Activated T-cell treated with anti-CD3 and anti-CD28 coated beads, Interleukin-2, amount 50 U/mL, for 72 hours (primary cell): ENCODE measurements around the gene CDC42EP4. TPM values are rescaled to one million over a fixed set of nuclear protein-coding genes. Genes with fewer than 3 reads are reported as not detected.

Experiments used
- ATAC-seq, 2 donors: fragments of 150-1000 bp; cut with Tn5 transposase; replicated peaks in 1 of 2; 2 replicates each; pipeline ENCODE4 v1.10.0; 2021; ENCODE audit warnings: moderate library complexity in 2 of 2, mild to moderate bottlenecking in 1 of 2
- DNase-seq, 2 donors: peaks; one replicate each; pipeline ENCODE4 v3.0.0; 2021 to 2022; ENCODE audit warnings: mixed read lengths in 1 of 2
- H3K27ac Mint-ChIP-seq: one replicate; pipeline ENCODE4 v1.8.0; 2022; ENCODE audit warnings: mild to moderate bottlenecking, moderate library complexity, mixed read lengths
- H3K27me3 Mint-ChIP-seq: one replicate; pipeline ENCODE4 v1.8.0; 2022; ENCODE audit warnings: low read depth, mixed read lengths
- H3K36me3 Mint-ChIP-seq, 2 donors: one replicate each; pipeline ENCODE4 v1.8.0; 2022; ENCODE audit warnings: mixed read lengths in 2 of 2, mild to moderate bottlenecking in 1 of 2; ENCODE audit not compliant: insufficient read depth in 2 of 2
- H3K4me1 Mint-ChIP-seq: one replicate; pipeline ENCODE4 v1.8.0; 2022; ENCODE audit warnings: low read depth, mixed read lengths
- H3K4me3 Mint-ChIP-seq, 2 donors: one replicate each; pipeline ENCODE4 v1.8.0; 2022; ENCODE audit warnings: mild to moderate bottlenecking in 2 of 2, mixed read lengths in 2 of 2, moderate library complexity in 2 of 2
- H3K9me3 Mint-ChIP-seq, 2 donors: one replicate each; pipeline ENCODE4 v1.8.0; 2022; ENCODE audit warnings: mixed read lengths in 2 of 2
- total RNA-seq, 2 donors: library from RNA; stranded (reverse); gene quantifications; one replicate each; pipeline ENCODE4 v1.2.3, GENCODE V29; 2022

The CDC42EP4 gene, protein sequence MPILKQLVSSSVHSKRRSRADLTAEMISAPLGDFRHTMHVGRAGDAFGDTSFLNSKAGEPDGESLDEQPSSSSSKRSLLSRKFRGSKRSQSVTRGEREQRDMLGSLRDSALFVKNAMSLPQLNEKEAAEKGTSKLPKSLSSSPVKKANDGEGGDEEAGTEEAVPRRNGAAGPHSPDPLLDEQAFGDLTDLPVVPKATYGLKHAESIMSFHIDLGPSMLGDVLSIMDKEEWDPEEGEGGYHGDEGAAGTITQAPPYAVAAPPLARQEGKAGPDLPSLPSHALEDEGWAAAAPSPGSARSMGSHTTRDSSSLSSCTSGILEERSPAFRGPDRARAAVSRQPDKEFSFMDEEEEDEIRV
- total RNA-seq: 1 to 10 TPM; 1.6 to 3.2 TPM

DNA sequence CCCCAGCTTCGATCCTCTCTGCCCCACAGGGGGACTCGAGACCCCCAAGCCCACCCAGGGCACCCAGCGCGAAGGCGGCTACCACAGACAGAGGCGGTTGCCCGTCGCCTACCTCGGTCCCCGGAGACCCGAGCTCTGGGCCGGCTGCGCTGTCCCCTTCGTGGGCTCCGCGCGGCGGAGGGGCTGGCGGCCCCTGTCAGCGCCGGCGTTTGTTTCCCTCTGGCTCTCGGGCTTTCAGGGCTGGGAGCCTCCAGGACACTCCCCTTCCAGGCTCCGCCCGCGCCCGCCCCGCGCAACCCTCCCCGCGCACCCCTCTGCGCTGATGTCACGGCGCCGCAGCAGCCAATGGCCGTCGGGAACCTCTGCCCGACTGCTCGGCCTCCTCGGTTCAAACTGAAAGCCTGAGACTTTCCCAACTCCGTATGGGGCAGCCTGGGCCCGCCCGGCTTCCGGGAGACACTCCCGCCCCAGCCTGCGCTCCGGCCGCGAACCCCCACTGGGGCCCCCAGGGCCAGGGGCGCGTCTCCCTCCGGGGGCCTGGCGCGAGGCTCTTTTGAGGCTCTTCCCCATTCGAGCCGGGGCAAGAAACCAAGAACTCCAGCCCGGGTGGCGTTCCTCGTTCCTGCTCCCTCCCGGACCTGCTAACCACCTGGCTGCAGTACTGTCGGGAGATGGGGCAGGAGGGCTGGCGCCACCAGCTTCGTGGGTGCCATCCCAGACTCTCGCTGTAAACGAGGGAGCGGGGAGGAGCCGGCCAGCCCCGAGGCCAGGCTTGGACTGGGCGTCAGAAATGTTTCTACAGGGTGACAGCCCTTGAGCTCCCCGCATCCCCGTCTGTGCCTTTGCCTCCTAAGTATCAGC is at the start of gene CDC42EP4:
Gene CDC42EP4 (minus strand): TSS at position 221 of the 861 bp plus-strand sequence. CDS start 25,501 bp downstream, outside the sequence.
- ATAC-seq (peak; percentile 94 to 95), DNase-seq (peak; percentile 89 to 90)
- no peaks in the 10 kb centered on the region for H3K36me3 Mint-ChIP-seq
- H3K9me3 Mint-ChIP-seq: no peaks in the 10 kb centered on the region
- no peaks in the 10 kb centered on the region for H3K27me3 Mint-ChIP-seq
- H3K27ac Mint-ChIP-seq: no peak within 1 kb of the TSS
- H3K4me3 Mint-ChIP-seq: peak within 1 kb of the TSS; percentile 89
- H3K4me1 Mint-ChIP-seq: peaks cover 7% of the 10 kb centered on the region

DNA sequence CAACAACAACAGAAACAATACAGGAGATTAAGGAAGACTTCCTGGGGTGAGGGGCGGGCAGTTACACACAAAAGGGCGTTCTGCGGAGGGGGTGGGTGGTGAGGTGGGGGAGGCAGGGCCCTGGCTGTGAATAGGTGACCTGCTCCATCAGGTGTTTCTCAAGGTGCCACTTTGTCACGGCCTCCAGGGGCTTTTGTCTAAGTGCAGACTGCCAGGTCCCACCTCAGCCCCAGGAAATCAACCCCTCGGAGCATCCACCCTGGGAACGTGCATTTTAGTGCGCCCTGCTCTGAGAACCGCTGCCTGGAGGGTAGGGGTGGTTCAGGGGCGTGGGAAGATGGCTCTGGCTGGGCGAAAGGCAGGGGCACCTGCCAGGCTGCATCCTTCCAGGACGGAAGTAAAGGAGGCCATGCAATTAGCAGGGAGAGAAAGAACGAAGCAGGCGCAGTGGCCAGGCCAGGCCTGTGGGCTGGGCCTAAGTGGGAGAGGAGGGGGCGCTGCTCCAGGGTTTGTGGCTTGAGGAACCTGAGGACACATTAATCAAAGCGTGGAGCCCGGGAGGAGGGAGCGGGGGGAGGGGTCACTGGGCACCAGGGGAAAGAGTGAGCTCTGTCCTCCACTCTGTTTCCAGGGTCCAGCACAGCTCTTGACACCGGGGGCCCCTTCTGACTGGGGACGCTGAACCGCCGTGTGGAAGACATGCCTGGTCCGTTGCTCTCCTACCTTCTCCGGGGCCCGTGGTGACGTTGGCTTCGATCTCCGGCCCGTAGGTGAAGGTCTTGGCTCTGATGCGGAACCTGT is 49.4 kb upstream of the CDC42EP4 start:
- ATAC-seq: no peak
- no peak overlapping the region for H3K4me3 Mint-ChIP-seq
- no peaks in the 10 kb centered on the region for H3K4me1 Mint-ChIP-seq
- no peaks in the 10 kb centered on the region for H3K27me3 Mint-ChIP-seq
- H3K36me3 Mint-ChIP-seq: no peaks in the 10 kb centered on the region
- no peak overlapping the region for H3K27ac Mint-ChIP-seq
- H3K9me3 Mint-ChIP-seq: no peaks in the 10 kb centered on the region
- no peak for DNase-seq

GRCh38 chr17:73359987-73360410 is 48.2 kb upstream of the CDC42EP4 start:
- ATAC-seq (no peak), DNase-seq (no peak)
- no peak overlapping the region for H3K4me3 Mint-ChIP-seq
- no peak overlapping the region for H3K27ac Mint-ChIP-seq
- H3K9me3 Mint-ChIP-seq: no peaks in the 10 kb centered on the region
- H3K36me3 Mint-ChIP-seq: no peaks in the 10 kb centered on the region
- no peaks in the 10 kb centered on the region for H3K4me1 Mint-ChIP-seq
- no peaks in the 10 kb centered on the region for H3K27me3 Mint-ChIP-seq

DNA sequence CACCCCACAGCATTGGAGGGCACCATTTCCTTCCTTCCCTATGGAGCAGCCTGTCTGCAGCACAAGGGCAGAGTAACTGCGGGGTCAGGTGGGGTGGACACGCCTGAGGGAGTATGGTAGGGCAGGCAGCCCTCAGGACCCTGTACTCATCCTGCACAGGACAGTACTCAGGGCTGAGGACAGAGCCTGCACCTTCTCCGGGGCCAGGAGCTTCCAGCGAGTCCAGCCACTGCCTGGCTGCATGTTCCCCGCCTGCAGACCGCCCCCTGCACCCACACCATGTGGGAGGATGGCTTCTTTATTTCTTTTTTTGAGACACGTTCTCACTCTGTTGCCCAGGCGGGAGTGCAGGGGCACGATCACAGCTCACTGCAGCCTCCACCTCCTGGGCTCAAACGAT is 47.6 kb upstream of the CDC42EP4 start:
- DNase-seq: no peak
- no peak overlapping the region for H3K4me3 Mint-ChIP-seq
- H3K9me3 Mint-ChIP-seq: no peaks in the 10 kb centered on the region
- H3K27me3 Mint-ChIP-seq: no peaks in the 10 kb centered on the region
- ATAC-seq: no peak
- no peak overlapping the region for H3K27ac Mint-ChIP-seq
- no peaks in the 10 kb centered on the region for H3K4me1 Mint-ChIP-seq
- H3K36me3 Mint-ChIP-seq: no peaks in the 10 kb centered on the region

DNA sequence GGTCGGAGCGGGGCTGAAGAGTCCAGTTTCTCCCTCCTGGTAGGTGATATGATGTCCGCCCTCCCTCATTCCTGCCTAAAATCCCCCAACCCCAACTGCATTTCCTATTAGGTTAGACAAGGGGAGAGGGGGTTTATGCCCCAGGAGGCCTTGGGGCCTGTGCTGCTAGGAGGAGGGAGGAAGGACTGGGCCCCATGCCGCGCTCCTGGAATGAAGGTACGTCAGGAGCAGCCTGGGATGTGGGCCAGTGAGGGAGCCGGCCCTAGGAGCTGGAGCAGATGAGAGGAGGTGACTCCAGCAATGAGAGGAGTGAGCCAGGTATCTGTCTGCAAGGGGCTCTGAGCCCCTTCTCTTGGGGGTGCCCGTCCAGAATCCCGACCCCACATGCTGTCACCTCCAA is 46.9 kb upstream of the CDC42EP4 start:
- no peak overlapping the region for H3K27ac Mint-ChIP-seq
- no peak overlapping the region for H3K4me3 Mint-ChIP-seq
- H3K4me1 Mint-ChIP-seq: no peaks in the 10 kb centered on the region
- H3K36me3 Mint-ChIP-seq: no peaks in the 10 kb centered on the region
- no peaks in the 10 kb centered on the region for H3K9me3 Mint-ChIP-seq
- no peak for DNase-seq
- H3K27me3 Mint-ChIP-seq: no peaks in the 10 kb centered on the region
- ATAC-seq: no peak

- H3K4me3 Mint-ChIP-seq: no peak overlapping the region
- H3K9me3 Mint-ChIP-seq: no peaks in the 10 kb centered on the region
- H3K27ac Mint-ChIP-seq: no peak overlapping the region
Measured at GRCh38 chr17:73357981-73358380, 46.2 kb upstream of the CDC42EP4 start.

DNA sequence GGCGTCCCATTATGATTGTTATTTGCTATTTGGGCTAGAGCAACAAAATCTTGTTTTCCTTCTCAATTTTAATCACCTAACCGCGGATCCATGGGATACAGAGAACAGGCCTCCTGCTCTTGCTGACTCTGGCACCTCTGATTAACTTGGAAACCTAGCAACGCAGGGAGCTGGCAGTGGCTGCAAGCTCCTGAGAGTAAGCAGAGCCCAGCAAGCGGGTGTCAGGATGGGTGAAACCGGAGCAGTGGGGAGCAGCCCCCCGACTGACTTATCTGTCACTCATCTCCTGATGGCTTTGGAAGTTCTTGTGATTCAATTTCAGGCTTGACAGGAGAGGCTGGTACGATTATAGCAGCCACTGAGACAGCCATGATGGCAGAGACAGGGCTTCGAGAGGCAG is 45.5 kb upstream of the CDC42EP4 start:
- DNase-seq (no peak), ATAC-seq (no peak)
- Mint-ChIP-seq H3K4me1 (no peaks in the 10 kb centered on the region), H3K4me3 (no peak overlapping the region), H3K9me3 (no peaks in the 10 kb centered on the region), H3K27ac (no peak overlapping the region), H3K36me3 (no peaks in the 10 kb centered on the region), H3K27me3 (no peaks in the 10 kb centered on the region)

More at GRCh38 chr17:73357981-73358380, 46.2 kb upstream of the CDC42EP4 start:
- Mint-ChIP-seq H3K27me3 (no peaks in the 10 kb centered on the region), H3K4me1 (no peaks in the 10 kb centered on the region), H3K36me3 (no peaks in the 10 kb centered on the region)
- ATAC-seq (no peak), DNase-seq (no peak)

GRCh38 chr17:73356561-73357170 is 44.9 kb upstream of the CDC42EP4 start:
- Mint-ChIP-seq H3K4me3 (no peak overlapping the region), H3K27me3 (no peaks in the 10 kb centered on the region), H3K4me1 (no peaks in the 10 kb centered on the region), H3K9me3 (no peaks in the 10 kb centered on the region), H3K27ac (no peak overlapping the region), H3K36me3 (no peaks in the 10 kb centered on the region)
- DNase-seq (no peak), ATAC-seq (no peak)

DNA sequence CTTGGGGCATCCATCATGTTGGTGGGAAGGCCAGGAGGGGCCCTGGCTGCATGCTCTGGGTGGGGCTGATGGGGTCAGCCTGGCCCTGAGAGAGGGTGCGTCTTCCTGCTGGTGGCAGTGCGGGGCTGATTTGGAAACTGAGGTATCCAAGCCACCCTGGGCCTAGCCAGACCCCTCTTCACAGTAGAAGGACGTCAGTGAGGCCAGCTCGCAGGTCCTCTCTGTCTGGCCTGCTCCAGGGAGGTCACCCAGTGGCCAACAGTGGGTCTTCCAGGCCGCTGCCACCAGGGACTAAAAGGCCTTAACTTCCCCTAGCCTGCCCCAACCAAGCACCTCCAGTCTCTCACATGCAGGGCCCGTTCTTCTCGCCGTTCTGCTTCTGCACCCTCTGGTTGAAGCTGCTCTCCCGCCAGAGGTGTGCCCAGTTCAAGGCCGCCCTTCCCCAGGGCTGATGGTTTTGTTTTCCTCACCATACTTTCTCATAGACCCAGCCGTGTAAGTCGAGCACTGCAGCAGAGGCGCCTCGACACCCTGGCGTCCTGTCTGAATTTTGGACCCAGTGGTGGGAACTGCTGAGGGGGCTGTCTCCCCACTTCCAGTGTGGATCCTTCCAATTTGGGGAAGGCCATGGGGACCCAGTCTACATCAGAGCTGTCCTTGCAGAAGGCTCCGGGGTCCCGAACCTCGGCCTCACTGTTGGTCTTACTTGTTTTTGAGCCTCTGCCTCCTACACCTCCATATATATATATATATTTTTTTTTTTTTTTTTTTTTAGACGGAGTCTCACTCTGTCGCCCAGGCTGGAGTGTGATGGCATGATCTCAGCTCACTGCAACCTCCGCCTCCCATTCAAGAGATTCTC is 42.9 kb upstream of the CDC42EP4 start:
- Mint-ChIP-seq H3K4me1 (no peaks in the 10 kb centered on the region), H3K9me3 (no peaks in the 10 kb centered on the region)

DNA sequence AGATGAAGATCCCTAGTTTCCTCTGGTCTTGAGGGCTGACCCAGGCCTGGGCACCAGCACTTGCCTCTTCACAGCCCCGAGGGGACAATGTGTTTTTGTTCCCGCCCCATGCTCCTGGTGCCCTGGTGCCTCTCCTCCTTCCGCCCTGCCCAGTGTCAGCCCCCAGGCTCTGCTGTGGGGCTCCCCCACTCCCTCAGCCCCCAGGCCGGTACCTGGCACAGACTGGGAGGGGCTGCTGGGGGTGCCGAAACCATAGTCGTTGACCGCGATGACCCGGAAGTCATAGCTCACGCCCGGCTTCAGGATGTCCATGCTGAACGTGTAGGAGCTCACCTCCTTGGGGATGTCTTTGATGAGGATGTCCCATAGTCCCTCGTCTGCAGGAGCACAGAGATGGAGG is 40.5 kb upstream of the CDC42EP4 start:
- no peak for ATAC-seq
- Mint-ChIP-seq H3K27ac (no peak overlapping the region), H3K36me3 (no peaks in the 10 kb centered on the region), H3K4me1 (no peaks in the 10 kb centered on the region), H3K4me3 (no peak overlapping the region), H3K9me3 (no peaks in the 10 kb centered on the region), H3K27me3 (no peaks in the 10 kb centered on the region)
- DNase-seq: no peak

More for the DNA sequence above, 42.9 kb upstream of the CDC42EP4 start:
- Mint-ChIP-seq H3K4me3 (no peak overlapping the region), H3K36me3 (no peaks in the 10 kb centered on the region), H3K27ac (no peak overlapping the region), H3K27me3 (no peaks in the 10 kb centered on the region)
- no peak for ATAC-seq
- no peak for DNase-seq

GRCh38 chr17:73351764-73352163 is 40.0 kb upstream of the CDC42EP4 start:
- Mint-ChIP-seq H3K4me1 (no peaks in the 10 kb centered on the region), H3K27me3 (no peaks in the 10 kb centered on the region), H3K27ac (no peak overlapping the region), H3K36me3 (no peaks in the 10 kb centered on the region), H3K9me3 (no peaks in the 10 kb centered on the region), H3K4me3 (no peak overlapping the region)
- no peak for ATAC-seq
- DNase-seq: no peak

GRCh38 chr17:73350864-73351263 is 39.1 kb upstream of the CDC42EP4 start:
- H3K4me1 Mint-ChIP-seq: no peaks in the 10 kb centered on the region
- ATAC-seq (no peak), DNase-seq (no peak)
- H3K36me3 Mint-ChIP-seq: no peaks in the 10 kb centered on the region
- no peak overlapping the region for H3K4me3 Mint-ChIP-seq
- no peaks in the 10 kb centered on the region for H3K27me3 Mint-ChIP-seq
- no peaks in the 10 kb centered on the region for H3K9me3 Mint-ChIP-seq
- H3K27ac Mint-ChIP-seq: no peak overlapping the region
